ENCODE results near the gene C16orf46. TPM values are rescaled to one million over a fixed set of nuclear protein-coding genes. Genes with fewer than 3 reads are reported as not detected.
A peak's percentile ranks its signal among the peaks of the same experiment; 100 is the strongest.

Gene C16orf46
- total RNA-seq, 1 experiment from 2014 or later, result 1.7 TPM

DNA sequence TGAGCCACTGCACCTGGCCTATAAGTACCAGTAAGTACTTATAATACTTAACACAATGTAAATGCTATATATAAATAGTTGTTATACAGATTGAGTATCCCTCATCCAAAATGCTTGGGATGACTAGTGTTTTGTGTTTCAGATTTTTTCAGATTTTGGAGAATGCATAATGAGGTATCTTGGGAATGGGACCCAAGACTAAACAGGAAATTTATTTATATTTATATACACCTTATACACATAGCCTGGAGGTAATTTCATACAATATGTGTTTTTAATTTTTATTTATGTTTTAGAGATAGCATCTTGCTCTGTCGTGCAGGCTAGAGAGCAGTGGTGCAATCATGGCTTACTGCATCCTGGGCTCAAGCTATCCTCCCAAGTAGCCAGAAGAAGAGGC lies 28.9 kb upstream of the C16orf46 start:
- no peaks in the 10 kb centered on the region for H4K20me1 ChIP-seq (ENCODE audit: insufficient read depth)
- H3K79me2 ChIP-seq (ENCODE audit: insufficient read depth, low read length), result no peaks in the 10 kb centered on the region
- ATAC-seq (no peak), DNase-seq (ENCODE audit: low read depth, low spot score) (no peak)
- H3K36me3 ChIP-seq (ENCODE audit: control insufficient read depth in 1 of 2, insufficient read depth in 2 of 2, low read length in 2 of 2), result no peaks in the 10 kb centered on the region
- no peaks in the 10 kb centered on the region for H3K9me2 ChIP-seq (ENCODE audit: insufficient read depth)
- no peak overlapping the region for H3K27ac ChIP-seq (ENCODE audit: low read depth, low read length)
- no peak overlapping the region for H3K9ac ChIP-seq (ENCODE audit: low read length)
- POLR2A ChIA-PET, result no interaction called here
- intact Hi-C loops (cut with micrococcal nuclease), result no loop called here
- RAD21 ChIA-PET (ENCODE audit: low non-redundant PET in 1 of 2, low total read pairs in 2 of 2, uncharacterized antibody in 2 of 2, unreplicated experiment in 2 of 2), result no interaction called here
- no TSS peak for BruUV-seq (replicated peaks)
- H2AFZ ChIP-seq (ENCODE audit: low read depth, low read length, poor library complexity, severe bottlenecking), result no peak overlapping the region
- H3K4me1 ChIP-seq (ENCODE audit: control insufficient read depth in 1 of 2, insufficient read depth in 2 of 2, low read length in 2 of 2), result peaks cover 0 to 19% of the 10 kb centered on the region in 2 experiments; a peak in 2 of 4 replicates
- CTCF ChIA-PET, result interaction anchor here (0.6 kb wide), 1 partner anchor 98 kb away, joined by 4 read pairs; no protein-coding TSS in a partner anchor
- H3K27me3 ChIP-seq (ENCODE audit: insufficient read depth, low read length), result no peaks in the 10 kb centered on the region
- no peak overlapping the region for H3K4me3 ChIP-seq (replicated peaks in 1 of 2; ENCODE audit: low read depth in 1 of 2, low read length in 2 of 2)
- H3K4me2 ChIP-seq (ENCODE audit: low read length), result no peak overlapping the region
- TF ChIP-seq POLR2A (IDR thresholded peaks at IDR 0.05; ENCODE audit: borderline replicate concordance, extremely low read depth, insufficient read depth, insufficient read length), result no peak
- no peaks in the 10 kb centered on the region for H3K9me3 ChIP-seq (ENCODE audit: control insufficient read depth in 1 of 2, insufficient read depth in 1 of 2, low read depth in 1 of 2, low read length in 2 of 2)

GRCh38 chr16:81101702-81102101 lies 24.7 kb upstream of the C16orf46 start:
- Histone ChIP-seq H3K9me3 (ENCODE audit: control insufficient read depth in 1 of 2, insufficient read depth in 1 of 2, low read depth in 1 of 2, low read length in 2 of 2) (no peaks in the 10 kb centered on the region), H3K9me2 (ENCODE audit: insufficient read depth) (no peaks in the 10 kb centered on the region), H3K9ac (ENCODE audit: low read length) (no peak overlapping the region), H3K79me2 (ENCODE audit: insufficient read depth, low read length) (no peaks in the 10 kb centered on the region), H3K36me3 (ENCODE audit: control insufficient read depth in 1 of 2, insufficient read depth in 2 of 2, low read length in 2 of 2) (no peaks in the 10 kb centered on the region), H3K4me2 (ENCODE audit: low read length) (peak overlapping the region; percentile 14; the same call in 1 of the 2 replicates), H4K20me1 (ENCODE audit: insufficient read depth) (no peaks in the 10 kb centered on the region), H3K4me3 (replicated peaks in 1 of 2; ENCODE audit: low read depth in 1 of 2, low read length in 2 of 2) (no peak overlapping the region), H3K4me1 (ENCODE audit: control insufficient read depth in 1 of 2, insufficient read depth in 2 of 2, low read length in 2 of 2) (peaks cover 0 to 28% of the 10 kb centered on the region in 2 experiments; a peak in 3 of 4 replicates), H3K27me3 (ENCODE audit: insufficient read depth, low read length) (no peaks in the 10 kb centered on the region), H3K27ac (ENCODE audit: low read depth, low read length) (no peak overlapping the region), H2AFZ (ENCODE audit: low read depth, low read length, poor library complexity, severe bottlenecking) (no peak overlapping the region)
- ChIA-PET CTCF (no interaction called here), RAD21 (ENCODE audit: low non-redundant PET in 1 of 2, low total read pairs in 2 of 2, uncharacterized antibody in 2 of 2, unreplicated experiment in 2 of 2) (no interaction called here), POLR2A (no interaction called here)
- DNase-seq (ENCODE audit: low read depth, low spot score) (no peak), ATAC-seq (no peak)
- intact Hi-C loops (cut with micrococcal nuclease), result no loop called here
- BruUV-seq (replicated peaks), result no TSS peak
- TF ChIP-seq, protein P1, sequence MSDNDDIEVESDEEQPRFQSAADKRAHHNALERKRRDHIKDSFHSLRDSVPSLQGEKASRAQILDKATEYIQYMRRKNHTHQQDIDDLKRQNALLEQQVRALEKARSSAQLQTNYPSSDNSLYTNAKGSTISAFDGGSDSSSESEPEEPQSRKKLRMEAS (IDR thresholded peaks at IDR 0.05), result no peak
- TF ChIP-seq EZH2 (IDR thresholded peaks at IDR 0.05) (no peak), YY1 (IDR thresholded peaks at IDR 0.05; ENCODE audit: extremely low read depth, insufficient replicate concordance, low read depth, low read length) (no peak), JUND (IDR thresholded peaks at IDR 0.05) (no peak), ELF1 (IDR thresholded peaks at IDR 0.05; ENCODE audit: borderline replicate concordance, low read depth) (no peak), SIN3A (IDR thresholded peaks at IDR 0.05; ENCODE audit: low read depth) (no peak), ZFX (IDR thresholded peaks at IDR 0.05) (no peak), CTCF (IDR thresholded peaks at IDR 0.05 in 2 of 3, conservative IDR thresholded peaks at IDR 0.05 in 1 of 3; ENCODE audit: borderline replicate concordance in 1 of 3, insufficient read depth in 1 of 3, low read depth in 2 of 3, low read length in 2 of 3) (no peak), POLR2AphosphoS5 (IDR thresholded peaks at IDR 0.05; ENCODE audit: low read depth, low read length) (no peak), EZH2phosphoT487 (IDR thresholded peaks at IDR 0.05; ENCODE audit: borderline replicate concordance) (no peak), CBX3 (IDR thresholded peaks at IDR 0.05; ENCODE audit: low read depth) (no peak)
- TF ChIP-seq, protein P2, sequence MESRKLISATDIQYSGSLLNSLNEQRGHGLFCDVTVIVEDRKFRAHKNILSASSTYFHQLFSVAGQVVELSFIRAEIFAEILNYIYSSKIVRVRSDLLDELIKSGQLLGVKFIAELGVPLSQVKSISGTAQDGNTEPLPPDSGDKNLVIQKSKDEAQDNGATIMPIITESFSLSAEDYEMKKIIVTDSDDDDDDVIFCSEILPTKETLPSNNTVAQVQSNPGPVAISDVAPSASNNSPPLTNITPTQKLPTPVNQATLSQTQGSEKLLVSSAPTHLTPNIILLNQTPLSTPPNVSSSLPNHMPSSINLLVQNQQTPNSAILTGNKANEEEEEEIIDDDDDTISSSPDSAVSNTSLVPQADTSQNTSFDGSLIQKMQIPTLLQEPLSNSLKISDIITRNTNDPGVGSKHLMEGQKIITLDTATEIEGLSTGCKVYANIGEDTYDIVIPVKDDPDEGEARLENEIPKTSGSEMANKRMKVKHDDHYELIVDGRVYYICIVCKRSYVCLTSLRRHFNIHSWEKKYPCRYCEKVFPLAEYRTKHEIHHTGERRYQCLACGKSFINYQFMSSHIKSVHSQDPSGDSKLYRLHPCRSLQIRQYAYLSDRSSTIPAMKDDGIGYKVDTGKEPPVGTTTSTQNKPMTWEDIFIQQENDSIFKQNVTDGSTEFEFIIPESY (IDR thresholded peaks at IDR 0.05; ENCODE audit: extremely low read depth, insufficient replicate concordance, low read length), result no peak
